ENCODE data around the gene GLRX.

DNA sequence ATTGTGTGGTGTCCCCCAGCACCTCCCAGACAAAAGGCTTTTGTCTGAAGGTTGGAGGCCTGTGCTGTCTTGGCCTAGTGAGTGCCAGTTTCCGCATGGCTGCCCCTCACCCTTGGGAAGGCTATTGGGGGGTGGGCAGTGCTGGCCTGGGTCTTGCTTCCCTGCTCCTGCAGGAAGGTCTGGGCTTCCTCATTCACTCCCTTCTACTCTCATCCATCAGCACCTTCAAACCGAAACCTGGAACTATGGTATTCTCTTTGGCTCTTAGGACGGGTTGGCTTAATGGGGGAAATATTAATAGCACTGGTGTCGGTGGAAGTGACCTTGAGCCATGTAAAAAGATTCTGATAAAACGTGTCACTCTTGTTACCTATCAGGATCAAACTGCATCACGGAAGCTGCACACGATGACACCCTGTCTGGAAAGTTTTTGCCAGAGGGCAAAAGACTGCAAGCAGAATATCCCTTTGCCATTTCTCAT is 34.0 kb upstream of the GLRX start:
- TF ChIP-seq, protein P1, sequence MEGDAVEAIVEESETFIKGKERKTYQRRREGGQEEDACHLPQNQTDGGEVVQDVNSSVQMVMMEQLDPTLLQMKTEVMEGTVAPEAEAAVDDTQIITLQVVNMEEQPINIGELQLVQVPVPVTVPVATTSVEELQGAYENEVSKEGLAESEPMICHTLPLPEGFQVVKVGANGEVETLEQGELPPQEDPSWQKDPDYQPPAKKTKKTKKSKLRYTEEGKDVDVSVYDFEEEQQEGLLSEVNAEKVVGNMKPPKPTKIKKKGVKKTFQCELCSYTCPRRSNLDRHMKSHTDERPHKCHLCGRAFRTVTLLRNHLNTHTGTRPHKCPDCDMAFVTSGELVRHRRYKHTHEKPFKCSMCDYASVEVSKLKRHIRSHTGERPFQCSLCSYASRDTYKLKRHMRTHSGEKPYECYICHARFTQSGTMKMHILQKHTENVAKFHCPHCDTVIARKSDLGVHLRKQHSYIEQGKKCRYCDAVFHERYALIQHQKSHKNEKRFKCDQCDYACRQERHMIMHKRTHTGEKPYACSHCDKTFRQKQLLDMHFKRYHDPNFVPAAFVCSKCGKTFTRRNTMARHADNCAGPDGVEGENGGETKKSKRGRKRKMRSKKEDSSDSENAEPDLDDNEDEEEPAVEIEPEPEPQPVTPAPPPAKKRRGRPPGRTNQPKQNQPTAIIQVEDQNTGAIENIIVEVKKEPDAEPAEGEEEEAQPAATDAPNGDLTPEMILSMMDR (IDR thresholded peaks at IDR 0.05) = no peak
- no peak for TF ChIP-seq POLR2A (IDR thresholded peaks at IDR 0.05)

Data from vagina (tissue), 2 donors.